ENCODE data around the gene INTS4. TPM values are rescaled to one million over a fixed set of nuclear protein-coding genes. Genes with fewer than 3 reads are reported as not detected.
"Not testable (repeated sequence)": the region's sequence is repeated elsewhere in the genome, so short reads cannot be mapped to it uniquely, and the experiment has no call there.

Gene INTS4
- total RNA-seq, 1 experiment from 2014 or later: 26.5 TPM

DNA sequence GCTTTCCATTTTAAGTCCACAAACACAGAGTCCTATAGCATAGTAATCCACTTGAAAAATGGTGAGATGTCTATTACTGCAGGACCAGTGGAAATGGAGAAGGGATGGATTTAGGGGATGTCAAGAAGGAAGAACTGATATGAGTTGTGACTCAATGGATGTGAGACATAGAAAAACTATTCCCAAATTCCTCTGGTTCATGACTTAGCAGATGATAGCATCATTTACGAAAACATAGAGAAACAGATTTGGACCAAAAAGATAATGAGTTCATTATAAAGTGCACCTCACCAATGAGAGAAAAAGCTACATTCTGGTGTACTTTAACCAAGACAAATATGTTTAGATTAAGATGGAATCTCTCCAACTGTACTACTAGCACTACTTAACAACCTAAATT is 51.2 kb downstream of the INTS4 start:
- not testable (repeated sequence) for DNase-seq (ENCODE audit: low spot score)

DNA sequence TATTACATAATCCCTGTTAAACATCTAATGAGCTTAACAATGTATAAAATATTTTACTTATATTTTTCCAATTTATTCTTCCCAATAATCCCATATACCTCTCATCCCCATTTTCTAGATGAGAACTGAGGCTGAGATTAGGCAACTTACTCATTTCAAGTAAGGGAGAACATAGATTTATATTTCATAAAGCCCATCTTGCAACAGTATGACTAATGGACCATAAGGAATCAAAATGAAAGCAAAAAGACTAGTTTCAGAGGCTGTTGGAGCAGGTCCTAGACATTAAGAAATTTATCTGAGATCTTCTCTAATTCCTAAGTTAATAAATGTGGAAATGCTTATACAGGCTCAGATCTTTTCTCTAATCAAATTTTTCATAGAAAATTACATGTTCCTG is 52.0 kb downstream of the INTS4 start:
- DNase-seq (ENCODE audit: low spot score): not testable (repeated sequence)

- not testable (repeated sequence) for DNase-seq (ENCODE audit: low spot score)
Measured at GRCh38 chr11:77933596-77933995, 60.9 kb downstream of the INTS4 start.

- DNase-seq (ENCODE audit: low spot score): not testable (repeated sequence)
Measured at GRCh38 chr11:77930334-77931208, 63.9 kb downstream of the INTS4 start.

- DNase-seq (ENCODE audit: low spot score): not testable (repeated sequence)
Measured at GRCh38 chr11:77917713-77918112, 76.8 kb downstream of the INTS4 start.

DNA sequence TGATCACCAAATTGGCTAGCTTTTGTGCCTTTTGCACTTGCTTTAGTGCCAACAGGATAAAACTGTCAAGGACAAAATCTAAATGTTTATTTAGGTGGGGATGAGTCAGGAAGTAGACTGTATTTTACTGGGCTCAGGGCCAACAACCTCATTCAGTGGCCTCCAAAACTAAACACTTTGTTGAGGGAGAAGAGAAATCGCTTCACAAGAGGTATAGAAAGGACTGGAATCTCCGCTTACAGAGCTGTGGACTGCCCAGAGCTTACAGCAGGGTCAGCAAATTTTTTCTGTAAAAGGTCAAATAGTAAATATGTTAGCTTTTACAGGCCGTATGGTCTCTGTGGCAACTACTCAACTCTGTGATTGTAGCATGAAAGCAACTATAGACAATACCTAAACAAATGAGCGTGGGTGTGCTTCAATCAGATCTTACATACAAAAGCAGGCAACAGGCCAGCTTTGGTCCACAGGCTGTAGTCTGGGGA is 80.1 kb downstream of the INTS4 start:
- peak; percentile 94 for DNase-seq (ENCODE audit: low spot score)

- peak; percentile 8 for DNase-seq (ENCODE audit: low spot score)
Measured at GRCh38 chr11:77913608-77914306, 80.7 kb downstream of the INTS4 start.

GRCh38 chr11:77910828-77911227 is 83.6 kb downstream of the INTS4 start:
- DNase-seq (ENCODE audit: low spot score): peak; percentile 47

DNA sequence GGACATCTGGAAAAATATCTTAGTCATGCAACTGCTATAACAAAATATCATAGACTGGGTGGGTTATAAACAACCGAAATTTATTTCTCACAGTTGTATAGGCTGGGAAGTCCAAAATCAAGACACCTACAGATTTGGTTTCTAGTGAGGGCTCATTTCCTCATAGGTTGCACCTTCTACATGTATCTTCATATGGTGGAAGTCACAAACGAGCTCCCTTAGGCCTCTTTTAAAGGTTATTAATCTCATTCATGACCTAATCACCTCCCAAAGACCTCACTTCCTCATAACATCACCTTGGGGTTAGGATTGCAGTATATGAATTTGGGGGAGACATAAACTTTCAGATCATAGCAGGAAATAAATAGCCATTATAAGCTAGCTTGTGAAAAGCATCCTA is 85.2 kb downstream of the INTS4 start:
- DNase-seq (ENCODE audit: low spot score): no peak

DNA sequence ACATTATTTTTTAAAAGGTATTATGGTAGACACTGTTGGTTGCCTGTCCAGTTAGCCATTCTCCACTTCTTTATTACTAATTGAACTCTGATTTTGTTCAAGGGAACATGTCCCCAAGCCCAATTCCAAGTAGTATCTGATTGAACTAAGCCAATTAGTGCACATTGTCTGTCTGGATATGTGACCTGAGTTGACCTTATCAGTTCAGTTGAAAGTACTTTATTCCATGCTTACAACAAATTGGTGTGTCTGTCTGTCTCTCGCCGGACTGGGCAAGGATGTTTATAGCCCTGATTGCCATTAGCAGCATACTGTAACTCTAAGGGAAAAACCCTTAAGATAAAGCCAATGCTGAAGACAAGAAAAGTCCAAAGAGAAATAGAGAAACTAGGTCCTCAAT is 85.6 kb downstream of the INTS4 start:
- DNase-seq (ENCODE audit: low spot score): no peak

DNA sequence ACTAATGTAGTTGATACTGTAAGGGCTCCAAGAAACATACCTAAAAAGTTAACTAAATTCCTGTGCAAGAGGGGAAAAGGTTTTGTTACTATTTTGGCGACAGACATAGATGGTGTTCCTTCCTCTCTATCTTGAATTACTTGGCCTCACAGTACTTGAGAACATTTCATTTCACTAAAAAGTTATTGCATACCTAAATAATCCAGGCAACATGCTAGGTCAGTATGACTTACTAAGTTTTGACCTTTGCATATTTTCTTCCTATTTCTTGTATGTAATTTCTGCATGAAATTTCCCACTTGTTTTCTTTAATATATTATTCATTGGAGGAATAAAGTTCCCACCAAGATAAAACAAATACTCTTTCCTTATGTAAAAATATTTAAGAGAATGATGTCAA is 99.5 kb downstream of the INTS4 start:
- not testable (repeated sequence) for DNase-seq (ENCODE audit: low spot score)

- not testable (repeated sequence) for DNase-seq (ENCODE audit: low spot score)
Measured at GRCh38 chr11:77891703-77892102, 102.8 kb downstream of the INTS4 start.

- DNase-seq (ENCODE audit: low spot score): peak; percentile 51
Measured at GRCh38 chr11:77891256-77891655, 103.2 kb downstream of the INTS4 start.

DNA sequence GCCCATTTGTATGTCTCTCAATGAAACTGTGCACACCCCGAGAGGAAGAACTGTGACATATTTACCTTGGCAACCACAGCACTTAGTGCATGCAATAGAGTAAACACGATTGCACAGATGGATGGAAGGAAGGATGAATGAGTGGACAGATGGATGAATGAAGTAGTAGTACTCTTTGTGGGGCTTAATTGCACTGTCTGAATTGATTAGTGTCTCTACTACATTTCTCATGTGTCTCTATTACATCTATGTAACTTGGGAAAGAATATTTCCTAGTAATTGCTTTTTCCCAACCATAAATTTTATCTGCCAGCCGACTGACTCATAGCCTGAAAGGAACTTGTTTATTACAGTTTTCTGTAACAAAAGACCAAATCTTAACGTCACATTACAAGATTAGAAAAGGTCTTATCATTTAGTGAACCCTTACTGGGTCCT is 103.8 kb downstream of the INTS4 start:
- DNase-seq (ENCODE audit: low spot score): peak; percentile 71

- DNase-seq (ENCODE audit: low spot score): peak; percentile 16
Measured at GRCh38 chr11:77890100-77890614, 104.3 kb downstream of the INTS4 start.

DNA sequence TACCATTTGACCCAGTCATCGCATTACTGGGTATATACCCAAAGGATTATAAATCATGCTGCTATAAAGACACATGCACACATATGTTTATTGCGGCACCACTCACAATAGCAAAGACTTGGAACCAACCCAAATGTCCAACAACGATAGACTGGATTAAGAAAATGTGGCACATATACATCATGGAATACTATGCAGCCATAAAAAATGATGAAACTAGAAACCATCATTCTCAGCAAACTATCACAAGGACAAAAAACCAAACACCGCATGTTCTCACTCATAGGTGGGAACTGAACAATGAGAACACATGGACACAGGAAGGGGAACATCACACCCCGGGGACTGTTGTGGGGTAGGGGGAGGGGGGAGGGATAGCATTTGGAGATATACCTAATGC is 105.4 kb downstream of the INTS4 start:
- not testable (repeated sequence) for DNase-seq (ENCODE audit: low spot score)

DNA sequence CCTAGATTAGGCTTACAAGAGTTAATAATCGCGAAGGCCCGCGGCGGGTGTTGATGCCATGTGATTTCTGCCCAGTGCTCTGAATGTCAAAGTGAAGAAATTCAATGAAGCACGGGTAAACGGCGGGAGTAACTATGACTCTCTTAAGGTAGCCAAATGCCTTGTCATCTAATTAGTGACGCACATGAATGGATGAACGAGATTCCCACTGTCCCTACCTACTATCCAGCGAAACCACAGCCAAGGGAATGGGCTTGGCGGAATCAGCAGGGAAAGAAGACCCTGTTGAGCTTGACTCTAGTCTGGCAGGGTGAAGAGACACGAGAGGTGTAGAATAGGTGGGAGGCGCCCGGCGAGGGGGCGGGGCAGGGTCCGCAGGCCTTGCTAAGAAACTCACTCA is 108.1 kb downstream of the INTS4 start:
- no peak for DNase-seq (ENCODE audit: low spot score)

DNA sequence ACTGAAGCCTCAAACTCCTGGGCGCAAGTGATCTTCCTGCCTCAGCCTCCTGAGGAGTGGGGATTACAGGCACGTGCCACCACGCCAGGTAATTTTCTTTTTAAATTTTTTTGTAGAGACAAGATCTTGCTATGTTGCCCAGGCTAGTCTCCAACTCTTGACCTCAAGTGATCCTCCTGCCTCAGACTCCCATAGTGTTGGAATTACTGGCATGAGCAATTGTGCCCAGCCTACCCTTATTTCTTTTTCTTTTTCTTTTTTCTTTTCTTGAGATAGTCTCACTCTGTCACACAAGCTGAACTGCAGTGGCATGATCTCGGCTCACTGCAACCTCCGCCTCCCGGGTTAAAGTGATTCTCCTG is 109.7 kb downstream of the INTS4 start:
- no peak for DNase-seq (ENCODE audit: low spot score)

DNA sequence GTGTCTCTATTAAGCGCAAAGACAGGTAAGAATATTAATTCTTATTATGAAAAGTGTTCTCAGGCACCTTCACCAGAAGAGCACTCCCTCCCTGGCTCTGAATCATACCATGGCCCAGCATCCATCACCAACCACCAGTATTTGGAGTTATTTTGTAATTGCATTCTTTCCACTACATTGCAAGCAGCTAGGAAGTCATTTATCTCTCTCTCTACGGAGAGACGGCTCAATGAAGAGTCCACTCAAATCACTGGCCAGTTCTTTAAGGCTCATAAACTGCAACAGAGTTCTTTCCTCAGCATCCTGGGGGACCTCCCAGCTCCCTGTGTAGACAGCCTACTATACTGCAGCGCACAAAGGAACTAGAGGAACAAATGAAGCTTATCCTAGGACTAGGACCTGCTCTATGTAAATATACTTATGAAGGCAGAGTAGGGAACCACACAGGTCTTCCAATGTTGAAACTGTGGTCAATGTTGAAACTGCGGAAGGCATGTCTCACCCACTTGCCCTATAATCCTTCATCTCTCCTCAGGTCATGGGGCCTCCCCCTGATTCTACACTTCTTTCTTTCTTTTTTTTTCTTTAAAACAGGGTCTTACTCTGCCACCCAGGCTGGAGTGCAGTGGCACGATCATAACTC is 110.2 kb downstream of the INTS4 start:
- peak; percentile 58 for DNase-seq (ENCODE audit: low spot score)

DNA sequence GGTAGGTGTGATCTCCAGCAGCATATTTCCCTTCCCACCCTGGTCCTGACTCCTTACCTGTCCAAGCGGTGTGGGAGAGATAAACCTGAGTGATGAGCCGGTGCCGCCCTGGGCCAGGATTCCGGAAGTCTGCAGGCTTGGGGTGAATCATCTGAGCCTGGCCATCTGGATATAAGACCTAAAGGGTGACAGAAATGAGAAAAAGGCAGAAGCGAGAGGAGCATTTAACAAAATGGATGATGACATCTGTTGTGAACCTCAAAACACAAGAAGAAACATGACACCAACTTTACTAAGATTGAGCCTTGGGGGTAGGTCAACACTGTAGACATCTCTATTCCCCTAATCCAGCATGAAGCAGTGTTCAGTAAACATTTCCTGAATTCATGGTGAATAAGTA is 110.7 kb downstream of the INTS4 start:
- no peak for DNase-seq (ENCODE audit: low spot score)

DNA sequence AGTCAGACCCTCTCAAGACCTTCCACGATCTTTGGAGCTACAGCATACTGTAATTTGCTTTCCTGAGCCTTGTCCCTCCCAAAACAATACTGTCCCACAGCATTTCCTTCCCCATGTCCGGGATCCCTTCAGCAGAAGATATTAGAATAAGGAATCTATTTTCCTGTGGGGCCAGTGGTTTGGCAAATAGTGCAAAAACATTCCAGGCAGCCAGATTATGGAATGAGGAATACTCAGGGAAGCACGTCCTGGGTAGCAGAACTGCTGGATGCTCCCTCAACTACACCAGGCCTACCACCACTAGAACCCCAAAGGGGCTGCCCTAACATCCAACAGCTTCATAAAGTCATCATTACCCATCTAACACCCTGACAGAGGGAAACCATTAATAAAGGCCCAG is 112.1 kb downstream of the INTS4 start:
- DNase-seq (ENCODE audit: low spot score): no peak

- no peak for DNase-seq (ENCODE audit: low spot score)
Measured at GRCh38 chr11:77879218-77879617, 115.2 kb downstream of the INTS4 start.

Data from A172 (cell line).